CD4-positive, alpha-beta T cell treated with Interleukin-15 for 1 hour (primary cell): Measurements from ENCODE around the gene MYL6.
"Not testable (repeated sequence)": the region's sequence is repeated elsewhere in the genome, so short reads cannot be mapped to it uniquely, and the experiment has no call there.

Experiments used
- DNase-seq: peaks from one replicate; pipeline ENCODE4 v3.0.0-alpha.2; 2020

MYL6 gene

GRCh38 chr12:56190695-56191155, 32.6 kb downstream of the MYL6 start:
- no peak for DNase-seq

DNA sequence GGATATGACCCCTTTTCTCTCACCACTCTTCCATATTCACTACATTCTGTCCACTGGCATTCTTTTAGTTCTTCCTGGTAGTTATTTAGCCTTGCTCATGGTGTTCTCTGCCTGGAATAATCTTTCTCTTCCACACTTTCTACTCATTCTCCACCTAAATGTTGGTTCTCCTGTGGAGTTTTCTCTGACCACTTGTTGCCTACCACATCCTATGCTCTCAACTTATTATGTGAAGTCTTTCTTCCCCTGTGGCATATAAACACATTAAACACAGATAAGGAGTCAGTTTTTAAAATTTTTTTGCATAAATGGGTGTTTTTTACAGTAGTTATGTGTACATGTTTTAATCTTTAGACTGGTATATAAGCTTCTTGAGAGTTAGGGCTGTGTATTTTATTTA, 34.4 kb downstream of the MYL6 start:
- DNase-seq, result no peak

GRCh38 chr12:56193025-56193578, 34.9 kb downstream of the MYL6 start:
- DNase-seq, result peak; percentile 67

- not testable (repeated sequence) for DNase-seq
Measured at GRCh38 chr12:56196818-56197550, 38.8 kb downstream of the MYL6 start.

DNA sequence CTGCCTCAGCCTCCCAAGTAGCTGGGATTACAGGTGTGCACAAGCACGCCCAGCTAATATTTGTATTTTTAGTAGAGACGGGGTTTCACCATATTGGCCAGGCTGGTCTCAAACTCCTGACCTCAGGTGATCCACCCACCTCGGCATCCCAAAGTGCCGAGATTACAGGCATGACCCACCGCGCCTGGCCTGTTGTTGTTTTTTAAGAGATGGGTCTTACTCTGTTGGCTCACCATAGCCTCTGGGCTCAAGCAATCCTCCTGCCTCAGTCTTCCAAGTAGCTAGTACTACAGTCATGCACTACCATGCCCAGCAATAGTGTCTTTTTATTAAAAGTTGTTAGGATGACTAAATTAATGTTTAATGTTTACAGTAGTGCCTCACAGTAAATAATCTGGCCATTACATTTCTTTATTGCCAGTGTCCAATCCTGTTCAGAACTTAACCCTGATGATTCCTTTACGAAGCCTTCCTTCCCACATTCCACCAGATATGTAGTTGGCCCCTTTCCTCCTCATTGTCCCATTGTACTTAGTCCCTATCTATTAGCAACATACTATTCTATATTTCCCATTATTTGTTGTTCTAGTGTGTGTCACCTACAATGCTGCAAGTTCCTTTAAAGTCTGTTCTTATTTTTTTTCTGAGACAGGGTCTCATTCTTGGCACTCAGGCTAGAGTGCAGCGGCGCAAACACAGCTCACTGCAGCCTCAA, 39.9 kb downstream of the MYL6 start:
- no peak for DNase-seq

DNA sequence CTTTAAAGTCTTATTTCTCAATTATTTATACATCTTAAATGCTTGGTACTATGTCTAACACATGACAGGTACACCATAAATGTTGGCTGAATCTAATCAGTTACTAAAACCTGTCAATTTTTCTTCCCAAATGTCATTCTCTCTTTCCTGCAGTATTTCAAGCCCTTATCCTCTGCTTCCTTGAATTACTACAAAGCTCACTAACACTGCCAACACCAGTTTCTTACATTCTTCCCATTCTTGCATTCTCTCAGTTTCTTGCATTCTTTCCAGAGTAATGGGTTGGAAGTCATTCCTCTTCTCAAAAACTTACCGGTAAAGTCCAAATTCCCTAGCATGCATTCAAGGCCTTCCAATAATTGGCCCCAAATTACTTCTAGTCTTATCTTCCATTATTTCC, 40.7 kb downstream of the MYL6 start:
- no peak for DNase-seq

GRCh38 chr12:56202366-56202765, 44.2 kb downstream of the MYL6 start:
- no peak for DNase-seq

- no peak for DNase-seq
Measured at GRCh38 chr12:56202838-56203237, 44.7 kb downstream of the MYL6 start.

DNA sequence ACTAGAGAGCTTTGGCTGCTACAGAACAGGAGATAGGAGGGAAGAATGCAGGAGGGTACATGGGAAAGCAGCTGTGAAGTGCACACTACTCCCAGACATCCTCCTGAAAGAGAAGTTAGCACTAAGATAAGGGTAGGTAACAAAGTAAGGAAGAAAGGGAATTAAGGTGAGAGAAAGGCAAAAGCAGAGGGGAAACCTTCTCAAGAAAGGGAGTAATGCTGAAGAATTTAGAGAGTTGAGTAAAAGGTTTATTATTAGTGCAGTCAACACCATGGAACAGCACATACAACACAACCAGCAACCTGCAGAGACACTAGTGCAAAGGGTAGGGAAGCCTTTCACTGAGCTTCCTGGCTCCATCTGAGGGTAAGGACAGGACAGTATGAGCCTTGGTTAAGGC, 46.1 kb downstream of the MYL6 start:
- no peak for DNase-seq

DNA sequence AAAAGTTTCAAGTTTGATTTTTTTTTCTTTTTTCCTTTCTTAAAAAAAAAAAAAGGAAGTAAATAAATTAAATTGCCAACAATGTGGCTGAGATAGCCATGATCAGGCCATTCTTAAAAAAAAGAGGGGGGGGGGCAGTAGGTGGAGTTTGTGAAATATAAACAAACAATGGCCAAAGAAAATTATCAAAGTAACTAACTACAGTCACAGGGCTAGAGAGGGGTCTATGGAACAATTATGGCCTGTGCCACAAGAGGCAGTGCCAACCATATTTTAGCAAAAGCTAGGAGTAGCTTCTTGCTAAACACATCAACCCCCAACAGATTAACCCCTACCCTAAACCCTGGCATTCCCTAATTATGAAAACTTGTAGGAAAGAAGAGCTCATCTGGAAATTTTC, 47.3 kb downstream of the MYL6 start:
- no peak for DNase-seq

- peak; percentile 34 for DNase-seq
Measured at GRCh38 chr12:56206452-56207166, 48.5 kb downstream of the MYL6 start.

GRCh38 chr12:56208006-56208405, 49.8 kb downstream of the MYL6 start:
- peak; percentile 57 for DNase-seq
